COLO829 (cell line): Measurements from ENCODE around the gene UTS2R.
"Not testable (repeated sequence)": the region's sequence is repeated elsewhere in the genome, so short reads cannot be mapped to it uniquely, and the experiment has no call there.

Source experiments
- DNase-seq: peaks from one replicate; pipeline ENCODE4 v3.0.0; 2012; ENCODE audit warnings: low spot score

UTS2R gene

DNA sequence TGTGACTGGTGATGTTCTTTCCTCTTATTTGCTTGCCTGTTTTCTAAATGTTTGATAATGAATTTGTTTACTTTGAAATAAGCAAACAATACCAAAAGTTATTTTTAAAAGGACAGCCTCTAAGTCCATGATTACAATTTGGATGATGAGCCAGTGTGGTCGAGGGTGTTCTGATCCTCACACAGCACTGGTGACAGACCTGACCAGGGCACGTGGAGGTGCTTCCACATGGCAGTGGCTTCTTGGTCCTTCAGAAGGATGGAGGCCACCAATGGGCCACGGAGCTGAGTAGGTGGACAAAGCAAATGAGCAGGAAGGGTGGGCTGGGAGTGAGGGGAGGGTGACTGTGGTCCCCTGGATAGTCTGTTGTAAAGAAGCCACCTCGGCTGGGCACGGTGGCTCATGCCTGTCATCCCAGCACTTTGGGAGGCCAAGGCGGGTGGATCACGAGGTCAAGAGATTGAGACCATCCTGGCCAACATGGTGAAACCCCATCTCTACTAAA is 16.7 kb upstream of the UTS2R start:
- DNase-seq = no peak

DNA sequence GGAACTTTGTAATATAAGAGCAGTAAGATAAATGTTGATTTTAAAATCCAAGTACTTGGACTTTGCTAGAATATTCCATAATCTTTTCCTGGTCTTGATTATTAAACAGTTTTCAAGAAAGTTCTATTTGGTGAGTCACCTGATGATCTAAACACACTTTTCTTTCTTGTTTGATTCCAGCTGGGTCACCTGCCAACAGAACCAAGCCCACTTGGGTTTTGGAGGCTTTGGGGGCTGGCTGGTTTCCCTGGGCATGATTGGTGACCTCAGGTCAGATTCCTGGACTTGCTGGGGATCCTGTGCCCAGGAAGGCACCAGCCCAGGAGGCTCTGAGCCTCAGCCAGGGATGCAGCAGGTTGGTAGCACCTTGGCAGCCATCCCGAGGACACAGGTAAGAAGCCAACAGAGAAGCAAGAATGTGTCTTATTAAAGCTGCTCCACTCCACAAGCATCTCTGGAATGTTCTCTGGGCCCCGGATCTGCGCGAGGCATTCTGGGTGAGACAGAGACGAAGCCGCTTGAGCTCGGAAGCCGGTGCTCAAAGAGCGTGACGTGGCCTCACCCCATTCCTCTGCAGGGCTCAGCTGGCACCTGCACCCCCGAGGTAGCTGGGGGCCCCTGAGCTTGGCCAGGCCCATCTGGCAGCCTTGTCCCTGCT is 15.7 kb upstream of the UTS2R start:
- DNase-seq = no peak

DNA sequence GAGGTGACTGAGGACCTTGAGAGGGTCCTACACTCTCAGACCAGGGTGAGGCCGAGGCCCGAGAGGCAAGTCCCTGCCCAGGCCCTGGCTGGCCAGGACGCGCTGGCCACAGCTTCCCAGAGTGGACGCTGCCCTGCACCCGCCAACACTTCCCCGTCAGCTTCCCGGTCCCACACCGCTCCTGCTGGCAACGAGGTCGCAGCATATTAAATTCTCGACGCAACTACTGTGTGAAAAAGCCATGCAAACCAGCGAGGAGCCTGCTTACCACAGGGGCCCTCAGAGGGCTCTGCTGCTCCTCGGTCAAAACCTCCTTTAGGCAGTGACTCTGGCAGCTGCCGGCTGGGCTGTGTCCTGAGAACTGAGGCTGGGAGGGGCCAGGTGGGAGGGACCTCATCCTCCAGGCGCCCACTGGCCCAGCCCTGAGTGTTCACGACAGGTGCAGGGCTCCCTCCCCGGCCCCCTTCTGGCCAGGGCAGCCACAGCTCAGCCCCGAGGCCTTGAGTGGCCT is 14.7 kb upstream of the UTS2R start:
- no peak for DNase-seq

DNA sequence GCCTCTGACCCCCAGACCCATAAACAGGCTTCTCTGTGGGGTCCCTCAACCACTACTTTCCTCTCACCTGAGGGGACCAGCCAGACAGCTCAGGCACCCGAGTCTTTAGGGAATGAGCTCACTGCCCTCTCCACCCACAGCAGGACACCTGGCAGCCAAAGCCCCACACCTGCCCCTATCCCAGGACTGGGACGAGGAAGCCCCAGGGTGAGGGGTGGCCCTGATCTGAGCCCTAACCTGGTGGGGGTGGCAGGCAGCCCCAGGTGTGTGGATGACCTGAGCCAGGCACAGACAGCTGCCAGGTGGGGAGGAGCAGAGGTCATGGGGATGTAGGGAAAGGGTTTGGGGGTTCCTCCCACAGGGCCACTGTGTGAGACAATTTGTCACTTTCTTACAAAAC is 14.2 kb upstream of the UTS2R start:
- DNase-seq = no peak

DNA sequence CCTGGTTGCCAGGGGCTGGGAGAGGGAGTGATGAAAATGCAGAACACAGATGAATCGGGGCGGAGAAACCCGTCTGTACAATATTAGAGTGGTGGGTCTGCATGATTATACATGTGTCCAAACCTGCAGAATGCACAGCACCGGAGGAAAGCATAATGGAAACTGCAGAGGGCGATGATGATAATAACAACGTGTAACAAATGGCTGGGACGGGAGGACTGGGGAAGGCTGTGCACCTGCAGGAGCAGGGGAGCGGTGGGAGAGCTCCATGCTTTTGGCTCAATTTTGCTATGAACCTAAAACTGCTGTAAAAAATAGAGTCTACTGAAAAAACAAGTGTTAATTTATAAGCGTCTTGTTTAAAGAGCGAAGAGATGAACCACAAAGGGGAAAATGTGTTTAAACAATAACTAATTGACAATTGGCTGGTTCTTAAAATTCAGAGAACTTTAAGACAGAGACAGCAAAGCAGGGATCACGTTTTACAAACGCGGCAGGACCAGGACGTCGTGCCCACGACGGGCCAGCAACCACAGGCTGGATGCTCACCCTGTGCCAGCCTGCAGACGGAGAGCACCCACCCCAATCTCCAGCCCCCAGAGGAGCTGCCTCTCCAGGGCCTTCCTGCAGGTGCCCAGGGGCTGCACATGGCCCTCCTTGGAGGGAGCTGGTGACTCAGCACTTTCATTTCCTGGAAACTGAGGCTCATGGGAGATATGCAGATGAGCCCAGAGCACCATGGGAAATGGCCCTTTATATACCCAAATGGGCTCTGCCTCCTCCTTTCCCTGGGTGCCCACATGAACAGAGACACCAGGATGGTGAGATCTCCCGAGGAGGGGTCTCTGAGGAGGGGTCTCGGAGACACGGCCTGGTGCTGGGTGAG is 12.9 kb upstream of the UTS2R start, which contains the start of gene TEX19:
Gene TEX19 (plus strand): TSS at position 783 of the 886 bp plus-strand sequence. CDS start 2,904 bp downstream, outside the sequence.
- no peak for DNase-seq

DNA sequence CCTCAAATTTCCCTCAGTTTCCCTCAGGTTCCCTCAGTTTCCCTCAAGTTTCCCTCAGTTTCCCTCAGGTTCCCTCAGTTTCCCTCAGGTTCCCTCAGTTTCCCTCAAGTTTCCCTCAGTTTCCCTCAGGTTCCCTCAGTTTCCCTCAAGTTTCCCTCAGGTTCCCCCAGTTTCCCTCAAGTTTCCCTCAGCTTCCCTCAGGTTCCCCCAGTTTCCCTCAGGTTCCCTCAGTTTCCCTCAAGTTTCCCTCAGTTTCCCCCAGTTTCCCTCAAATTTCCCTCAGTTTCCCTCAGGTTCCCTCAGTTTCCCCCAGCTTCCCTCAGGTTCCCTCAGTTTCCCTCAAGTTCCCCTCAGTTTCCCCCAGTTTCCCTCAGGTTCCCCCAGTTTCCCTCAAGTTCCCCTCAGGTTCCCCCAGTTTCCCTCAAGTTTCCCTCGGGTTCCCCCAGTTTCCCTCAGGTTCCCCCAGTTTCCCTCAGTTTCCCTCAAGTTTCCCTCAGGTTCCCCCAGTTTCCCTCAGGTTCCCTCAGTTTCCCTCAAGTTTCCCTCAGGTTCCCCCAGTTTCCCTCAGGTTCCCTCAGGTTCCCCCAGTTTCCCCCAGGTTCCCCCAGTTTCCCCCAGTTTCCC is 12.0 kb upstream of the UTS2R start:
- DNase-seq = not testable (repeated sequence)

DNA sequence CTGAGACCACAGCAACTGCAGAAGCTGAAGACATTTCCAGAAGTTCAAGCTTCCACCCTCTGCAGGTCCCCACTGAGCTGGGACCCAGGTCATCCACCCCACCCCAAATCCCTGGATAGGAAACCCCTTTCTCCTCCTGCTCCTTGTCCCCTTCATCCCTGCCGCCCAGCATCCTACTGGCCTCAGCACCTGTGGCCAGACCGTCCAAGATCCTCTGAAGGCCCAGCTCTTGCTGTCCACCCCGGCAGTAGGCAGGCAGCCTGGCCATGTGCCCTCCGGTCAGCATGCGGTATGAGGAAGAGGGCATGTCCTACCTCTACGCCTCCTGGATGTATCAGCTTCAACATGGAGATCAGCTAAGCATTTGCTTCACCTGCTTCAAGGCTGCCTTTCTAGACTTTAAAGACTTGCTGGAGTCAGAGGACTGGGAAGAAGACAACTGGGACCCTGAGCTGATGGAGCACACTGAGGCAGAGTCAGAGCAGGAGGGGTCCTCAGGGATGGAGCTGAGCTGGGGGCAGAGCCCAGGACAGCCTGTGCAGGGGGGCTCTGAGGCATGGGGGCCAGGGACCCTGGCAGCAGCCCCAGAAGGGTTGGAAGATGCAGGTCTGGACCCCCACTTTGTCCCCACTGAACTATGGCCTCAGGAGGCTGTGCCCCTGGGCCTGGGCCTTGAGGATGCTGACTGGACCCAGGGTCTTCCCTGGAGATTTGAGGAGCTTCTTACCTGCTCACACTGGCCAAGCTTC is 9.5 kb upstream of the UTS2R start:
- no peak for DNase-seq

DNA sequence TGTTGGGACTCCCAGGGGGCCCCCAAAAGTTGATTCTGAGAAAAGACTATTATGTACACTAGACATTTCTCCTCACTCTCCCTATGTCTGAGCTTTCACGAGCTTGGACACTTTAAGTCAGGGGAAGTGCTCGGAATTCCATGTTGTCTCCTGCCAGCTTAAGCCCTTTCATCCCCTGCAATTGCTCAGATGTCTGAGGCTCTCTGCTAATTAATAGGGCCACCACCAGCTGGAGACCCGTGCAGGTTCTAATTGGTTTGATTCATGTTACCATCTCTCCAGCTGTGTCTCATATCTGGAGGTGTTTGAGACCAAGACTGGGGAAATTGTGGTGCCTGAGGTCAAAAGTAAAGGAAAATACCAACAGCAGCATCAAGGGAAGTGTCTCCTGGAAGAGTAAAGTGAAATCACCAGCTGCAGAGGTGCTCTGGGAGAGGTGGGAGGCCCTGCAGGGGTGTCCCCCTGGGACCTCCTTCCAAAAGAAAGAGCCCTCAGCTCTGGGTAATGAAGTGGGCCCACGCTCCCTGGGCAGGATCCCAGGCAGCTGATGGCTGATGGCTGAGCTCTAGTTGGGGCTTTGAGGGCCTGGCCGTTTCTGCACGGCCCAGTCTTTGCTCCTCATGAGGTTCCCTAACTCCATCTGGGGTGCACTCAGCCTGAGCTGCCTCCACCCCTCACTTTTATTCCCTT is 5.8 kb upstream of the UTS2R start:
- DNase-seq = no peak

DNA sequence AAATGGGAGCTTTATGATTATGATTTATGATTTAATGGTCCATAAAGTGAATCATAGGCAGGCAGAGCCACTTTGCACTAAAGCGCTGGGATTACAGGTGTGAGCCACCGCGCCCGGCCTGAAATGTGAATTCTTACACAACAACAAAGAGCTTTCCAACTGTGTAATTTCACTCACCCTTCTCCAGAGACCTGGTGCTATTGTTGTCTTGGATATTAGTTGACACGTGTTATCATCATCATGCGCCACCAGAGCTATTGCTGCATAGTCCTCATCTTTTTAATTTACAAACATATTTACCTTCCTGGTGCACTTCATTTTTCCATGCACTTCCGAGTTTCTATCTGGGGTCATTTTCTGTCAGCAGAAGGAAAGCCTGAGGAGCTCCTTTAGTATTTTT is 4.8 kb upstream of the UTS2R start:
- no peak for DNase-seq

DNA sequence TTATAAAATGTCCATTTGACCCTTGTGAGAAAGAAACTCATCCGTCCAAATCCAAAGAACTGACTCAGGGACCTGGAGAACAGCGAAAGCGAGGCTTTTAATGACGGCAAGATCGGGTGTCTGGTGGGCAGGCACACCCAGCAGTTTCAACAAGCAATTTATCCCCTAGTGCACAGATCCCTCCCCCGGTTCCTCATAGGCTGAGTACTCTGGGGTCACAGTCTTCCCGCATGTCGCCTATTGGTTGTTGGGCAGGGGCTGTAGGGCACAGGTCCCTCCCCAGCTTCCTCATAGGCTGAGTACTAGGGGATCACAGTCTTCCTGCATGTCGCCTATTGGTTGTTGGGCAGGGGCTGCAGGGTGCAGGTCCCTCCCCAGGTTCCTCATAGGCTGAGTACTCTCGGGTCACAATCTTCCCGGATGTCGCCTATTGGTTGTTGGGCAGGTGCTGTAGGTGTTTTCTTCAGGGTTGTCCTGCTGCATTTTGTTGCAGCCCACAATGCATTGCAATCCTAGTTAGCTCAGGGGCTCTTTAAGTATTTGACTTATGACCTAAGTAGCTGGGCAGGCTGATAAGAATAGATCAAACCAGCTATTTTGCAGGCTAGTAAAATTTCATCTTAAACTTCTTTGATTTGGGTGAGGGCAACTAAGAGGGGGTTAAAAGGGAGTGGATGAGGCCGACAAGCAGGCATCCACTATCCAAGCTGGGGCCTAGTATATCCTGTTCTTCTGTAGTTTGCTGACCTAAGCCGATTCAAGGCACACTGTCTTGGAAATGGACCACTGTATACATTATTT is 3.6 kb upstream of the UTS2R start:
- DNase-seq = no peak

DNA sequence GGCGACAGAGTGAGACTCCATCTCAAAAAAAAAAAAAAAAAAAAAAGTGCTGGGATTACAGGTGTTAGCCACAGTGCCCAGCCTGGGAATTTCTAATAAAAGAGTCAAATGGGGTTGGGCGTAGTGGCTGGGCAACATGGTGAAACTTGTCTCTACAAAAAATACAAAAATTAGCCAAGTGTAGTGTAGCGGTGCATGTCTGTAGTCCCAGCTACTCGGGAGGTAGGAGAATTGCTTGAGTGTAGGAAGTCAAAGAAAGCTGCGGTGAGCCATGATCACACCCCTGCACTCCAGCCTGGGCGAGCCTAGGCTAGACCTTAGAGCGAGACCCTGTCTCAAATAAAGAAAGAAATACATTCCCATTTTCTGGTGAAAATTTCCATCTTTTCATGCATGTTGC is 2.4 kb upstream of the UTS2R start:
- DNase-seq = no peak

DNA sequence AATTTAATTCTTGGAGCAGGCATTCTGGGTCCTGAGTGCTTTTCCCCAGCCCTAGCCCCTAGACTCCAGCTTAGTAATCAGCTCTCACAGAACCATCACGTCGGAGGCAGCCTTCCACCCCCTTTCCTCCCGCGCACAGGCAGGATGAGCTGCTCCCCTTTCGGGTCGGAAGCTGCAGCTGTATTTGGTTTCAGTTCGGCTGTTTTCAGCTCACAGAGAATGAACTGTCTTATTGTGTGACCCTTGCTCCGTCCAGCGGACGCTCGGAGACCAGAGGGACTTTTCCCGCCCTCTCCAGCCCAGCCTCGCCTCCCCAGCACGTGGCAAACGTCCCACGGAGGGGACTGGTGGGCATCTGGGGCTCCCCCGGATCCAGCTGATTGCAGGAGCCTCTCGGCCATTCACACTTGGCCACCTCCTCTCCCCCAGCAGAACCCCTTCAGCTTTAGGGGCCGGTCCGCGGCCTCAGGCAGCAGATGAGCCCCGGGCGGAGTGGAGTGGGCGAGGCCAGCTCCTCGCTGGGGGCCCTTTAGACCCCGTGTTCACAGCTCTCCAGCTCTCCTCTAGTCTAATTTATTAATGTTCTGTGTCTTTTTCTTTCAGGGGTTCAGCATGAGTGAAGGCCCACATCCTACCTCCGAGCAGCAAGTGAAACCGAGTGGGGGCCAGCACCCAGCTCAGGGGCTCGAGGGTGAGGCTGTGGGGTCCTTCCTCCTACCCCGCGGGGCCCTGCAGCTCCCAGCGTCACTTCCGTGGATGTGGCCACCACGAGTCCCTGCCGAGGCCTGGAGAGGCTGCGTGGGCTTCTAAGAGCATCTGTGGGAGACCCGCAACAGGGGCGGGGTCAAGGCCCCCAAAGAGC is 863 bp upstream of the UTS2R start:
- DNase-seq = no peak

DNA sequence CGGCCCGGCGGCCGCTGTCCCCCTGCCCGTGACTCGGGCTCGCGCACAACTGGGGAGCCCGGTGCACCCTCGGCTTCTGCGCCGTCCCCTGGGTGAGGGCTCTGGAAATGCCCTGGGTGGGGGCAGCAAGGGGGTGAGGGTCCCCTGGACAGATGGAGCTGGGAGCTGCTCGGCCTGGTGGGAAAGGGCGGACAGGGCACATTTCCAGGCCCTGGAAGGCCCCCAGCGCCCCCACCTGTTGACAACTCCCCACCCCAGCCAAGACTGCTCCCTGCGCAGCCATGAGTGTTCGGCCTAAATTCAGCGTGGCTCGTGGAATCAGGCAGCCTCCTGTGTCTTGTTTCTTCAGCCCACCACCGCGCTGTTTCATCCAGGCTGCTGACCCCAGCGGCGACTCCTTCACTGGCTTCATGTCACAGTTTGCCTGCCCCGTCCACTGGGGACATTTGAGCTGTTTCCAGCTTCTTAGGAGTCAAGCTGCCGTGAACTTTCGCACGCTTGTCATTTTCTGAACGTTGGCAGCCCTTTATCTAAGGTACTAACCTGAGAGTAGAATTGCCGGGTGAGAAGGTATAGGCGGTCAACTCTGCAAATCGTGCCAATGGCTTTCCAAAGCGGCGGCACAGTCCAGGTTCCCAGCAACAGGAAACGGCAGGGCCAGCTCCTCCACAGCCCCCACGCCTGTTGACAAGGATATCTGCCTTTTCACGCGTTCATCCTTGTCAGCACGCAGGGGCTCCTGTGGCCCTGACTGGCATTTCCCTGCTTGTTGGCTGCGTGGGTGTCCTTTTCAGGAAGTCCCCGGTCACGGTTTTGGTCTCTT is 895 bp downstream of the UTS2R start:
- no peak for DNase-seq

DNA sequence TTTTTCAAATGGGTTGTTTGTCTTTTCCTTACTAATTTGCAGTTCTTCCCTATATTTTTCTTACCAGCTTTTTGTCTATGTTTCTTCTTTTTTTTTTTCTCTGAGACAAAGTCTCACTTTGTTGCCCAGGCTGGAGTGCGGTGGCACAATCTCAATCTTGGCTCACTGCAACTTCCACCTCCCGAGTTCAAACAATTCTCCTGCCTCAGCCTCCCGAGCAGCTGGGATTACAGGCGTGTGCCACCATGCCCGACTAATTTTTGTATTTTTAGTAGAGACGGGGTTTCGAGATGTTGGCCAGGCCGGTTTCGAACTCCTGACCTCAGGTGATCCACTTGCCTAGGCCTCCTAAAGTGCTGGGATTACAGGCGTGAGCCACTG is 1.5 kb downstream of the UTS2R start:
- not testable (repeated sequence) for DNase-seq

DNA sequence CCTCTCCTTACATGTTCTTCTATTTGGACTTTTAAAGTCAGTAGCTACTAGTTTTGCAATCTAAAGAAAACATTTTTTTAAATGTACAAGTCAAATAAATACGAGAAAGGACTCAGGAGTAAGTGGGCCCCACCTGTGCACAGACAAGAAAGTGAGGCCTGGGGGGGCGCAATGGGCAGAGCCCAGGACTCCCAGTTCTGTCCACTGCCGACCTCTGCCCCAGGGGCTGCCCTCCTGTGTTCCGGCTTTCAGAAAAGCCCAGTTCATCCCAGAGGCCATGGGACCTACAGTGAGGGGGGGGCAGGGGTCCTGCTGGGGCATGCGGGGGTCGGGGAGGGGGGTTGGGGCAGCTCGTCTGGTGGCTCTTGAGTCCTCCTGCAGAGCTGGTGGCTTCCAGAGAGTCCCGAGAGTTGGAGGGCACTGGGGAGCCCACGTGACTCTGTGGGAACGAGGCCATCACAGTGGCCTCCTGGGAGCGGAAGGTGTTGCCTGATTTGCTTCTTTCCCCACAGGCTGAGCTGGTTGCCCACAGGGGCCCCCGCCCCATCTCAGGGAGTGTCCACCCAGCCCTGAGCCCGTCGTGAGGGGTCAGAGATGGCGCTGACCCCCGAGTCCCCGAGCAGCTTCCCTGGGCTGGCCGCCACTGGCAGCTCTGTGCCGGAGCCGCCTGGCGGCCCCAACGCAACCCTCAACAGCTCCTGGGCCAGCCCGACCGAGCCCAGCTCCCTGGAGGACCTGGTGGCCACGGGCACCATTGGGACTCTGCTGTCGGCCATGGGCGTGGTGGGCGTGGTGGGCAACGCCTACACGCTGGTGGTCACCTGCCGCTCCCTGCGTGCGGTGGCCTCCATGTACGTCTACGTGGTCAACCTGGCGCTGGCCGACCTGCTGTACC is 2.4 kb downstream of the UTS2R start:
- DNase-seq = no peak

DNA sequence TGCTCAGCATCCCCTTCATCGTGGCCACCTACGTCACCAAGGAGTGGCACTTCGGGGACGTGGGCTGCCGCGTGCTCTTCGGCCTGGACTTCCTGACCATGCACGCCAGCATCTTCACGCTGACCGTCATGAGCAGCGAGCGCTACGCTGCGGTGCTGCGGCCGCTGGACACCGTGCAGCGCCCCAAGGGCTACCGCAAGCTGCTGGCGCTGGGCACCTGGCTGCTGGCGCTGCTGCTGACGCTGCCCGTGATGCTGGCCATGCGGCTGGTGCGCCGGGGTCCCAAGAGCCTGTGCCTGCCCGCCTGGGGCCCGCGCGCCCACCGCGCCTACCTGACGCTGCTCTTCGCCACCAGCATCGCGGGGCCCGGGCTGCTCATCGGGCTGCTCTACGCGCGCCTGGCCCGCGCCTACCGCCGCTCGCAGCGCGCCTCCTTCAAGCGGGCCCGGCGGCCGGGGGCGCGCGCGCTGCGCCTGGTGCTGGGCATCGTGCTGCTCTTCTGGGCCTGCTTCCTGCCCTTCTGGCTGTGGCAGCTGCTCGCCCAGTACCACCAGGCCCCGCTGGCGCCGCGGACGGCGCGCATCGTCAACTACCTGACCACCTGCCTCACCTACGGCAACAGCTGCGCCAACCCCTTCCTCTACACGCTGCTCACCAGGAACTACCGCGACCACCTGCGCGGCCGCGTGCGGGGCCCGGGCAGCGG is 3.2 kb downstream of the UTS2R start:
- DNase-seq = no peak
